K562 (cell line): ENCODE results near the gene LMO7. TPM values are rescaled to one million over a fixed set of nuclear protein-coding genes. Genes with fewer than 3 reads are reported as not detected.

Experiments used
- ATAC-seq: fragments of 200-7000 bp; cut with Tn5 transposase; 3 replicates; pipeline ENCODE4 v1.9.1; 2020; ENCODE audit warnings: moderate library complexity
- BruUV-seq: library from RNA; stranded (reverse); fragments of 400-500 nt; replicated peaks from 2 replicates; lab custom pipeline; 2021; lab: Mats Ljungman, UMichigan
- CTCF ChIA-PET: fragments of 300-600 bp; formaldehyde crosslinking; extraction: SDS; loops from one replicate; lab custom pipeline; 2021; ENCODE audit warnings: low intra/inter-chr PET ratio; lab: Yijun Ruan, JAX
- POLR2A ChIA-PET: fragments of 300-600, 350-650 bp; sonication (Branson Sonifier 250); formaldehyde crosslinking; extraction: SDS; loops from one replicate; lab custom pipeline; 2021; ENCODE audit warnings: antibody characterized with exemption, inconsistent platforms; lab: Yijun Ruan, JAX
- DNase-seq, 4 experiments: peaks; one replicate each; pipeline versions ENCODE4 v3.0.0 to v3.0.0-alpha.2; 2011 to 2018; ENCODE audit warnings: low spot score in 3 of 4, mixed read lengths in 3 of 4; ENCODE audit errors: extremely low read depth in 1 of 4
- FAIRE-seq: peaks from 2 replicates; lab custom pipeline; 2011; peaks lifted over from hg19 to GRCh38; lab: Jason Lieb, UNC
- H2AFZ ChIP-seq: 2 replicates; pipeline ENCODE4 v1.6.0; 2011; ENCODE audit warnings: low read depth, low read length, control low read depth, inconsistent platforms
- H3K27ac ChIP-seq: fragments of 200-600 bp; 3 replicates; pipeline ENCODE4 v1.8.0; 2011; ENCODE audit warnings: low read depth, mild to moderate bottlenecking, control low read depth, inconsistent platforms, low read length, moderate library complexity, mixed read lengths; ENCODE audit errors: extremely low read depth
- H3K27me3 ChIP-seq, 2 experiments: fragments of 300-600 bp in 1 of 2; 2 replicates in 1 of 2; 3 replicates in 1 of 2; pipeline versions ENCODE4 v1.6.0 to v1.8.0; 2011; ENCODE audit warnings: inconsistent platforms in 2 of 2, low read length in 2 of 2, mild to moderate bottlenecking in 1 of 2, mixed read lengths in 1 of 2, moderate library complexity in 1 of 2; ENCODE audit not compliant: control insufficient read depth in 2 of 2, insufficient read depth in 2 of 2
- H3K36me3 ChIP-seq: fragments of 300-600 bp; 3 replicates; pipeline ENCODE4 v1.8.0; 2011; ENCODE audit warnings: mild to moderate bottlenecking, low read length, inconsistent platforms; ENCODE audit not compliant: control insufficient read depth, insufficient read depth
- H3K4me1 ChIP-seq, 2 experiments: fragments of 200-600 bp in 1 of 2; replicated peaks in 1 of 2; 2 replicates in 1 of 2; 3 replicates in 1 of 2; pipeline versions ENCODE4 v1.5.1 to v1.8.0; 2011; ENCODE audit warnings: inconsistent platforms in 2 of 2, low read length in 2 of 2, mild to moderate bottlenecking in 1 of 2, mixed read lengths in 1 of 2, moderate library complexity in 1 of 2; ENCODE audit not compliant: control insufficient read depth in 2 of 2, insufficient read depth in 2 of 2
- H3K4me2 ChIP-seq: 2 replicates; pipeline ENCODE4 v1.6.1; 2011; ENCODE audit warnings: low read length, control low read depth, inconsistent platforms, mixed read lengths; ENCODE audit not compliant: insufficient read depth
- H3K4me3 ChIP-seq: fragments of 200-600 bp; sonication (generic), shearing (Covaris generic); 2 replicates; pipeline ENCODE4 v1.5.1; 2016; ENCODE audit warnings: control low read depth, inconsistent platforms
- H3K79me2 ChIP-seq: fragments of 200-600 bp; 3 replicates; pipeline ENCODE4 v1.8.0; 2011; ENCODE audit warnings: low read length, inconsistent platforms; ENCODE audit not compliant: control insufficient read depth, insufficient read depth
- H3K9ac ChIP-seq, 2 experiments: 2 replicates each; pipeline versions ENCODE4 v1.6.0 to v1.6.1; 2011; ENCODE audit warnings: low read depth in 2 of 2, low read length in 2 of 2, control low read depth in 1 of 2, inconsistent platforms in 1 of 2, mild to moderate bottlenecking in 1 of 2, mixed read lengths in 1 of 2; ENCODE audit not compliant: insufficient read depth in 1 of 2
- H3K9me1 ChIP-seq: one replicate; pipeline ENCODE4 v1.6.0; 2011; ENCODE audit warnings: inconsistent platforms, mild to moderate bottlenecking, low read length, moderate library complexity; ENCODE audit not compliant: control insufficient read depth, insufficient read depth
- H3K9me3 ChIP-seq: replicated peaks from 2 replicates; pipeline ENCODE4 v1.5.1; 2011; ENCODE audit warnings: low read depth, low read length, inconsistent platforms; ENCODE audit not compliant: control insufficient read depth, insufficient read depth
- H4K20me1 ChIP-seq: replicated peaks from 2 replicates; pipeline ENCODE4 v1.6.1; 2011; ENCODE audit warnings: low read length, inconsistent platforms, mixed read lengths; ENCODE audit not compliant: control insufficient read depth, insufficient read depth
- KAT8 ChIP-seq: fragments of 450-650 bp; IDR thresholded peaks from 2 replicates; pipeline ENCODE4 v1.6.1; 2016; ENCODE audit warnings: low read depth, mild to moderate bottlenecking
- NR2C1 ChIP-seq, 2 experiments: fragments of 450-650 bp; IDR thresholded peaks; 2 replicates each; pipeline ENCODE4 v1.6.1; 2017; ENCODE audit warnings: mild to moderate bottlenecking in 2 of 2, antibody characterized with exemption in 1 of 2, inconsistent platforms in 1 of 2, missing compliant biosample characterization in 1 of 2, missing genetic modification characterization in 1 of 2
- SIN3B ChIP-seq: fragments of 450-650 bp; IDR thresholded peaks from 2 replicates; pipeline ENCODE4 v1.6.1; 2017; ENCODE audit warnings: low read depth, mild to moderate bottlenecking, moderate library complexity
- U2AF1 ChIP-seq: fragments of 200-400 bp; formaldehyde crosslinking; optimal IDR thresholded peaks from 2 replicates; pipeline ENCODE3; 2017; ENCODE audit warnings: mild to moderate bottlenecking, low read depth, low read length, moderate library complexity
- WGBS: fragments of 100-300 bp; shearing (Covaris generic); methylation state at CpG from one replicate; pipeline ENCODE4 v1.1.6; 2016; ENCODE audit warnings: low coverage, mixed read lengths; ENCODE audit not compliant: insufficient coverage; ENCODE audit errors: missing lambda C conversion rate; 5-methylcytosine and 5-hydroxymethylcytosine counted together
- in situ Hi-C: fragments of 300-500 bp; cut with MboI; formaldehyde crosslinking; loops from 4 replicates; pipeline ENCODE4 v1.15.0; 2018; ENCODE audit warnings: inconsistent platforms, mixed read lengths
- intact Hi-C: fragments of 100-400 bp; cut with micrococcal nuclease; formaldehyde crosslinking; loops from 2 replicates; pipeline ENCODE4 v1.14.2; 2022
- polyA plus RNA-seq, 8 experiments: library from polyadenylated mRNA; depleted of rRNA in 4 of 8; stranded (reverse) in 5 of 8; unstranded in 3 of 8; fragments of >200 nt; fragmentation: Nextera tagmentation in 2 of 8; fragmentation: Illumina TruSeq in 1 of 8; extraction: Ambion mirVana in 2 of 8; extraction: Trizol in 1 of 8; gene quantifications; 2 replicates each; pipeline versions ENCODE4 v1.2.1 to v1.2.3, GENCODE V29; 2011 to 2014; ENCODE audit warnings: inconsistent platforms in 1 of 8, missing spikeins in 1 of 8
- total RNA-seq, 7 experiments: library from RNA; depleted of rRNA in 6 of 7; stranded (reverse); fragments of >200 nt in 6 of 7; fragmentation: Illumina TruSeq in 2 of 7; extraction: Trizol in 2 of 7; gene quantifications; 2 replicates each; pipeline versions ENCODE4 v1.2.1 to v1.2.3, GENCODE V29; 2011 to 2021; ENCODE audit warnings: low replicate concordance in 1 of 7
- TF ChIP-seq, protein P1 (sequence below), 2 experiments: fragments of 450-650 bp in 1 of 2; IDR thresholded peaks; 2 replicates each; pipeline ENCODE4 v1.6.1; 2011 to 2017; ENCODE audit warnings: low read depth in 2 of 2, antibody characterized with exemption in 1 of 2, borderline replicate concordance in 1 of 2, low read length in 1 of 2, mild to moderate bottlenecking in 1 of 2, mixed read lengths in 1 of 2; ENCODE audit not compliant: control insufficient read depth in 1 of 2

Gene LMO7
- total and polyA plus RNA-seq, 9 of the 15 experiments (the other 6 are each of a cell fraction or from before 2014, with no cell fraction given): 0.42 to 4.3 (median 1.7) TPM

DNA sequence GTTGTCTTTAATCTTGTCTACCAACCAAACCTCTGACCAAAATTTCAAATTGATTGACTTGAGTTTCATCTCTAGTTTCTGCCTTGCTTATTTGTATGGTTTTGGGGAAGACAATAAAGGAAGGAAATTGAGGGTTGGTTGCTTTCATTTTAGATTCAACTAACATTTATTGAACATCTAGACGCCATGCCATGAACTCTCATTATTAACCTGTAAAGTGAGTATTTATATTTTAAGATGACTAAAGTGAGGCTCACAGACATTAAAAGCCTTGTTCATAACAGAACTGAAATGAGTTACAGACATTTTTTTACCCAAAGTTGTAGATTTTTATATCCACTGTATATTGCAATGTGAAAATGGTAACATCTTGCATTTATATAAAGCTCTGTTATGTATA, 239.3 kb downstream of the LMO7 start:
- no peaks in the 10 kb centered on the region for H4K20me1 ChIP-seq
- 65% methylated on average over 1 of the region's 1 CpG for WGBS
- no peak for FAIRE-seq
- ChIA-PET CTCF (interaction anchor here (0.8 kb wide), 1 partner anchor 140 kb away, joined by 3 read pairs; no protein-coding TSS in a partner anchor), POLR2A (no interaction called here)
- no peaks in the 10 kb centered on the region for H3K4me1 ChIP-seq
- in situ Hi-C loops: loop anchor here (5.0 kb wide), 1 partner anchor 137 kb away; no protein-coding TSS in a partner anchor
- DNase-seq: no peak
- no peaks in the 10 kb centered on the region for H3K9me3 ChIP-seq
- H3K4me2 ChIP-seq: no peak overlapping the region
- H3K9me1 ChIP-seq: no peaks in the 10 kb centered on the region
- H3K36me3 ChIP-seq: no peaks in the 10 kb centered on the region
- TF ChIP-seq NR2C1 (IDR thresholded peaks at IDR 0.05) (no peak), NR2C1 (tag; IDR thresholded peaks at IDR 0.05) (no peak), SIN3B (no peak), KAT8 (no peak), U2AF1 (no peak)
- TF ChIP-seq, protein P1, sequence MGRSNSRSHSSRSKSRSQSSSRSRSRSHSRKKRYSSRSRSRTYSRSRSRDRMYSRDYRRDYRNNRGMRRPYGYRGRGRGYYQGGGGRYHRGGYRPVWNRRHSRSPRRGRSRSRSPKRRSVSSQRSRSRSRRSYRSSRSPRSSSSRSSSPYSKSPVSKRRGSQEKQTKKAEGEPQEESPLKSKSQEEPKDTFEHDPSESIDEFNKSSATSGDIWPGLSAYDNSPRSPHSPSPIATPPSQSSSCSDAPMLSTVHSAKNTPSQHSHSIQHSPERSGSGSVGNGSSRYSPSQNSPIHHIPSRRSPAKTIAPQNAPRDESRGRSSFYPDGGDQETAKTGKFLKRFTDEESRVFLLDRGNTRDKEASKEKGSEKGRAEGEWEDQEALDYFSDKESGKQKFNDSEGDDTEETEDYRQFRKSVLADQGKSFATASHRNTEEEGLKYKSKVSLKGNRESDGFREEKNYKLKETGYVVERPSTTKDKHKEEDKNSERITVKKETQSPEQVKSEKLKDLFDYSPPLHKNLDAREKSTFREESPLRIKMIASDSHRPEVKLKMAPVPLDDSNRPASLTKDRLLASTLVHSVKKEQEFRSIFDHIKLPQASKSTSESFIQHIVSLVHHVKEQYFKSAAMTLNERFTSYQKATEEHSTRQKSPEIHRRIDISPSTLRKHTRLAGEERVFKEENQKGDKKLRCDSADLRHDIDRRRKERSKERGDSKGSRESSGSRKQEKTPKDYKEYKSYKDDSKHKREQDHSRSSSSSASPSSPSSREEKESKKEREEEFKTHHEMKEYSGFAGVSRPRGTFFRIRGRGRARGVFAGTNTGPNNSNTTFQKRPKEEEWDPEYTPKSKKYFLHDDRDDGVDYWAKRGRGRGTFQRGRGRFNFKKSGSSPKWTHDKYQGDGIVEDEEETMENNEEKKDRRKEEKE (IDR thresholded peaks at IDR 0.05; ENCODE audit: borderline replicate concordance in 1 of 2, control insufficient read depth in 1 of 2, low read depth in 2 of 2, low read length in 1 of 2): no peak
- no peak overlapping the region for H3K9ac ChIP-seq
- H2AFZ ChIP-seq: no peak overlapping the region
- H3K4me3 ChIP-seq: no peak overlapping the region
- no peaks in the 10 kb centered on the region for H3K27me3 ChIP-seq
- no peaks in the 10 kb centered on the region for H3K79me2 ChIP-seq
- no peak for ATAC-seq
- no peak overlapping the region for H3K27ac ChIP-seq
- intact Hi-C loops: loop anchor here (5.0 to 10.0 kb wide), 4 partner anchors 178 to 1109 kb away; no protein-coding TSS in a partner anchor
- no TSS peak for BruUV-seq
